Colonic mucosa (tissue), 4 donors: Measurements from ENCODE around the gene YJEFN3. TPM values are rescaled to one million over a fixed set of nuclear protein-coding genes. Genes with fewer than 3 reads are reported as not detected.
A peak's percentile ranks its signal among the peaks of the same experiment; 100 is the strongest.

Source experiments
- DNase-seq: peaks from one replicate; pipeline ENCODE4 v3.0.0-alpha.2; 2020
- H3K27ac ChIP-seq: fragments of 200-600 bp; one replicate; pipeline ENCODE4 v1.8.0; 2021
- H3K27me3 ChIP-seq: fragments of 200-600 bp; one replicate; pipeline ENCODE4 v1.8.0; 2021
- H3K36me3 ChIP-seq: fragments of 200-600 bp; one replicate; pipeline ENCODE4 v1.8.0; 2021
- H3K4me1 ChIP-seq: fragments of 200-600 bp; one replicate; pipeline ENCODE4 v1.8.0; 2021; ENCODE audit warnings: mild to moderate bottlenecking
- H3K4me3 ChIP-seq: fragments of 200-600 bp; one replicate; pipeline ENCODE4 v1.8.0; 2021
- H3K9ac ChIP-seq, 2 donors: one replicate each; pipeline ENCODE4 v1.7.0; 2013; ENCODE audit warnings: control low read depth in 2 of 2, low read depth in 2 of 2, low read length in 2 of 2
- H3K9me3 ChIP-seq: fragments of 200-600 bp; one replicate; pipeline ENCODE4 v1.8.0; 2021
- intact Hi-C: fragments of 100-400 bp; cut with DNase I; formaldehyde crosslinking; loops from one replicate; pipeline ENCODE4 v1.14.1; 2022
- total RNA-seq, 2 donors: library from RNA; stranded (reverse); fragmentation: NEBNext Ultra II Directional in 1 of 2; extraction: Animal tissue kit (Norgen Biotek cat#: 25700) in 1 of 2; gene quantifications; one replicate each; pipeline ENCODE4 v1.2.1, GENCODE V29; 2021
- TF ChIP-seq, protein P1 (sequence below): fragments of 200-600 bp; IDR thresholded peaks from one replicate; pipeline ENCODE4 v1.8.0; 2022; ENCODE audit warnings: antibody characterized with exemption, mild to moderate bottlenecking
- donor health status: healthy.
- donor health status: DM: no; HTN: no; CAD: no.
- donor health status: DM: no; HTN: no; CAD: no.

Gene YJEFN3
- total RNA-seq, 2 donors from 2014 or later = 1.9 to 17.3 TPM

DNA sequence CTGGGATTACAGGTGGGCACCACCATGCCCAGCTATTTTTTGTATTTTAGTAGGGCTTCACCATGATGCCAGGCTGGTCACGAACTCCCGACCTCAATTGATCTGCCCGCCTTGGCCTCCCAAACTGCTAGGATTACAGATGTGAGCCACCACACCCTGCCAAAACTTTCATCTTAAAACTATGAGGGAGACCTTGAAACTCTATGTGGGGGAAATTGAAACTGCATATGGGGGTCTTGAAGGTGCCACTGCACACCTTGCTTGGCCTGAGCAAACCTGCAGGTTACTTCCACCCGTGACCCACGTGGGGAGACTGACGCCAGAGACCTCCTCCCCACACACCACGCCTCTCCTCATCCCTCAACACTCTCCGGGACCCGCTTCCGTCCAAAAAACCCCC is 25.0 kb downstream of the YJEFN3 start:
- no peaks in the 10 kb centered on the region for H3K9me3 ChIP-seq
- no peak overlapping the region for H3K27ac ChIP-seq
- DNase-seq = no peak
- no peaks in the 10 kb centered on the region for H3K4me1 ChIP-seq
- intact Hi-C loops = no loop called here
- H3K9ac ChIP-seq = no peak overlapping the region
- no peaks in the 10 kb centered on the region for H3K27me3 ChIP-seq
- no peaks in the 10 kb centered on the region for H3K36me3 ChIP-seq
- no peak overlapping the region for H3K4me3 ChIP-seq
- TF ChIP-seq, protein P1, sequence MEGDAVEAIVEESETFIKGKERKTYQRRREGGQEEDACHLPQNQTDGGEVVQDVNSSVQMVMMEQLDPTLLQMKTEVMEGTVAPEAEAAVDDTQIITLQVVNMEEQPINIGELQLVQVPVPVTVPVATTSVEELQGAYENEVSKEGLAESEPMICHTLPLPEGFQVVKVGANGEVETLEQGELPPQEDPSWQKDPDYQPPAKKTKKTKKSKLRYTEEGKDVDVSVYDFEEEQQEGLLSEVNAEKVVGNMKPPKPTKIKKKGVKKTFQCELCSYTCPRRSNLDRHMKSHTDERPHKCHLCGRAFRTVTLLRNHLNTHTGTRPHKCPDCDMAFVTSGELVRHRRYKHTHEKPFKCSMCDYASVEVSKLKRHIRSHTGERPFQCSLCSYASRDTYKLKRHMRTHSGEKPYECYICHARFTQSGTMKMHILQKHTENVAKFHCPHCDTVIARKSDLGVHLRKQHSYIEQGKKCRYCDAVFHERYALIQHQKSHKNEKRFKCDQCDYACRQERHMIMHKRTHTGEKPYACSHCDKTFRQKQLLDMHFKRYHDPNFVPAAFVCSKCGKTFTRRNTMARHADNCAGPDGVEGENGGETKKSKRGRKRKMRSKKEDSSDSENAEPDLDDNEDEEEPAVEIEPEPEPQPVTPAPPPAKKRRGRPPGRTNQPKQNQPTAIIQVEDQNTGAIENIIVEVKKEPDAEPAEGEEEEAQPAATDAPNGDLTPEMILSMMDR = no peak

DNA sequence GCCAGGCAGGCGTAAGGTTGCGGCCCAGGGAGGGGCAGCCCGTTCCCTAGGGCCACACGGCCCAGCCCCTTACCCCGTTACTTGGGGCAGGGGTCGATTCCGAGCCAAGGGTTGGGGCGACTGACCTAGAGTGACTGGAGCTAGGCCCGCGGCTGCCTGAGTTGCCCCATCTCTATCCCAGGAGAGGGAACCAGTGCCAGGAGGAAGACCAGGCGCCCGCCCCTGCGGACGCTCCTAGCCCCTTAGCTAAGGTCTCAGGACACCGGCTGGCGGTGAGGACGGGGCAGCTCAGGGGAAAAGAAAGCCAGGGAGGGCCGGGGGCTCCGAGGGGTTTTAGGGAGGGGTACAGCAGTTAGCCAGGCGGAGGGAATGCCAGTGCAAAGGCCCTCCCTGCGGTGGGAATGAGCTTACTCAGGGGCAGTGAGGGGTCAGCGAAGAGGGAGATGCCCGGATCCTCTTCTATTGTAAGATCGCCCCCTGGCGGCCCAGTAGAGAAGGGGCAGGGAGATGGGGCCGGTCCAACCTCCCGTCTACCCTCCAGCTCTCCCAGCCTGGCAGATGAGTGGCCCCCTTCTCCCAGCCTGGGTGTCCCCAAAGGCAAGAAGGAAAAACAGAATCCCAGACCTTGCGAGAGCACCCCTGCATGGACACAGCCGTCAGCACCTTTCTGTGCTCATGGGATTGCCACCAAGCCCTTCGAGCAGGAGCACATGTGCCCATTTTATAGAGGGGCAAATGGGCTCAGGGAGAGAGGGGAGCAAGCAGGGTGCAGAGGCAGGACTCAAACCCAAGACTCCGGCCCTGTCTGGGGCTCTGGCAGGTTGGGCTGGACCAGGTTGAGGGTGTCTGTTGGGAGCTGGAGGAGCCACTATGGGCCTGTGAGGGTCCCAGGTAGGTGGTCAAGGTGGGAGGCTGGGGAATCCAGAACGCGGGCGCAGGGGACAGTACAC is 25.6 kb downstream of the YJEFN3 start:
- Histone ChIP-seq H3K9me3 (no peaks in the 10 kb centered on the region), H3K4me3 (no peak overlapping the region), H3K9ac (no peak overlapping the region), H3K36me3 (no peaks in the 10 kb centered on the region), H3K4me1 (no peaks in the 10 kb centered on the region), H3K27me3 (no peaks in the 10 kb centered on the region), H3K27ac (no peak overlapping the region)
- TF ChIP-seq, protein P1 = peak; percentile 78
- intact Hi-C loops = no loop called here
- DNase-seq = peak; percentile 57

DNA sequence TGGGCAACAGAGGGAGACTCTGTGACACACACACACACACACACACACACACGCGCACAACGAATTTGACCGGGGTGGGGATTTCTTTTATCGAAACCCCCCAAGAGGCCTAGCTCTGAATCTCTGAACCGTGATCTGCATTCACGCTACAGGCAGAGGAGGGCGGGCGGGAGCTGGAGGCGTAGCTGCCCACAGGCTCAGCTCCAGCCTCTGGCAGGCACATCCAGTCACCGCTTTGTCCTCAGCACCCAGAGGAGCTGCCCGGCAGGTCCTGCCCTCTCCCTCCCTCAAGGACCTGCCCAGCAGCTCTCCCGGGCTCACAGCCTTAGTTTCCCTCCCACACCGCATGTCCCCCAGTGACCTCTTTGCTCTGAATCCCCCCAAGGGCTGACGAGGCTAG is 29.3 kb downstream of the YJEFN3 start:
- no peak for DNase-seq
- H3K27me3 ChIP-seq = no peaks in the 10 kb centered on the region
- H3K27ac ChIP-seq = no peak overlapping the region
- H3K36me3 ChIP-seq = no peaks in the 10 kb centered on the region
- no peaks in the 10 kb centered on the region for H3K9me3 ChIP-seq
- TF ChIP-seq, protein P1 = no peak
- H3K4me1 ChIP-seq = no peaks in the 10 kb centered on the region
- H3K4me3 ChIP-seq = no peak overlapping the region
- no peak overlapping the region for H3K9ac ChIP-seq
- intact Hi-C loops = no loop called here

DNA sequence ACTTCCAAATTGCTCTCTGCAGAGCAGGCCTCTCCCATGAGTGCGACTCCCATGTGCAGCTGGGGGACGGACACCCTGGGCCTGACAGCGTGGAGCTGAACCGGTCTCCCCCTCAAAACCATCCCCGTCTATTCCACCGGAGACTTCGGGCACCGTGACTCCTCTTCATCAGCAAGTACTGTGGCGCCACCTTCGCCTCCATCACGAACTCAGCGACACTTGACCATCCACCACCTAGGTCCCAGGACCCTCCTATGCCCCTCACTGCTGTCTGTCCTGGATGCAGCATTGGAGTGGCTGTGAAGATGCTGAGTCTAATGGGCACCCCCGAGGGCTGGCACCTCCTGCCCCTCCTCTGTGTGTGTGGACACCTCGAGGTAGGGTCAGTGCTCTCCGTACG is 29.9 kb downstream of the YJEFN3 start:
- H3K36me3 ChIP-seq = no peaks in the 10 kb centered on the region

DNA sequence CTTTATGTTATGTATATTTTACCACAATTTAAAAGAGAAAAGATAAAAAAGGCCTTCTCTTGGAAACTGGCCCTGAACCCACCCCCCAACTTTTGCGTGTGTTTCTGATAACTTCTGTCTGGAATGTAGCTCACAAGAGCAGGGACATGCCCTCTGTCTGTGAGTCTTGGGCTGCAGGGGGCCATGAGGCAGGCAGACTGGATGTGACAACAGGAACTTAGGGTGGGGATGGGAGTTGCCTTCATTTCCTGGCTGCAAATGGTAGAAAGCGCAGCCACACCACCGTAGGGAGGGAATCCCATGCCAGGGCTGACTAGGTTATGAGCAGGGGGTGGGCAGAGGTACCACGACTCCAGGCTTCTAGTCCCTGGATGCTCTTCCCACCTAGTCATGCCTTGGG is 31.2 kb downstream of the YJEFN3 start:
- Histone ChIP-seq H3K9me3 (no peaks in the 10 kb centered on the region), H3K9ac (no peak overlapping the region), H3K4me3 (no peak overlapping the region), H3K27me3 (no peaks in the 10 kb centered on the region), H3K4me1 (no peaks in the 10 kb centered on the region), H3K27ac (no peak overlapping the region), H3K36me3 (no peaks in the 10 kb centered on the region)
- intact Hi-C loops = no loop called here
- DNase-seq = no peak
- TF ChIP-seq, protein P1 = no peak

More for the DNA sequence above, 29.9 kb downstream of the YJEFN3 start:
- DNase-seq = no peak
- Histone ChIP-seq H3K27me3 (no peaks in the 10 kb centered on the region), H3K27ac (no peak overlapping the region), H3K9me3 (no peaks in the 10 kb centered on the region), H3K4me1 (no peaks in the 10 kb centered on the region), H3K4me3 (no peak overlapping the region), H3K9ac (no peak overlapping the region)
- intact Hi-C loops = no loop called here
- TF ChIP-seq, protein P1 = no peak
